BE2C (cell line): Measurements from ENCODE around the gene PA2G4.
A peak's percentile ranks its signal among the peaks of the same experiment; 100 is the strongest.
"Not testable (repeated sequence)": the region's sequence is repeated elsewhere in the genome, so short reads cannot be mapped to it uniquely, and the experiment has no call there.

Source experiments
- DNase-seq: peaks from one replicate; pipeline ENCODE4 v3.0.0-alpha.2; 2020
- H3K27me3 ChIP-seq: fragments of 250-450 bp; sonication (Bioruptor Pico); 2 replicates; pipeline ENCODE4 v1.5.1; 2020; ENCODE audit warnings: mild to moderate bottlenecking
- H3K36me3 ChIP-seq: fragments of 250-450 bp; sonication (Bioruptor Pico); 2 replicates; pipeline ENCODE4 v1.5.1; 2020; ENCODE audit warnings: mild to moderate bottlenecking
- H3K4me1 ChIP-seq: fragments of 250-450 bp; sonication (Bioruptor Pico); 2 replicates; pipeline ENCODE4 v1.5.1; 2020
- H3K4me3 ChIP-seq: 2 replicates; pipeline ENCODE4 v1.5.1; 2011; ENCODE audit warnings: low read depth, low read length
- H3K9me3 ChIP-seq: fragments of 250-450 bp; sonication (Bioruptor Pico); 2 replicates; pipeline ENCODE4 v1.5.1; 2020
- CTCF ChIP-seq: IDR thresholded peaks from 2 replicates; pipeline ENCODE4 v1.5.1; 2012; ENCODE audit warnings: mild to moderate bottlenecking, low read depth, low read length

Gene PA2G4

GRCh38 chr12:56114084-56114483, 9.7 kb downstream of the PA2G4 start:
- DNase-seq: no peak
- no peaks in the 10 kb centered on the region for H3K27me3 ChIP-seq
- peaks cover 8% of the 10 kb centered on the region for H3K4me1 ChIP-seq
- peaks cover 44% of the 10 kb centered on the region for H3K36me3 ChIP-seq
- H3K9me3 ChIP-seq: no peaks in the 10 kb centered on the region
- no peak for TF ChIP-seq CTCF
- no peak overlapping the region for H3K4me3 ChIP-seq

- no peak for DNase-seq
- peaks cover 11% of the 10 kb centered on the region for H3K4me1 ChIP-seq
Observed at GRCh38 chr12:56115329-56115728, 11.0 kb downstream of the PA2G4 start.

GRCh38 chr12:56116267-56117081, 12.1 kb downstream of the PA2G4 start, which contains the start of gene RPL41:
Gene RPL41, plus strand, starts transcription at chr12:56116633.
- Histone ChIP-seq H3K4me3 (peak within 1 kb of the TSS; percentile 96), H3K9me3 (no peaks in the 10 kb centered on the region), H3K36me3 (peaks cover 21% of the 10 kb centered on the region), H3K4me1 (peaks cover 11% of the 10 kb centered on the region), H3K27me3 (no peaks in the 10 kb centered on the region)
- no peak for TF ChIP-seq CTCF
- DNase-seq: peak; percentile 93

More at GRCh38 chr12:56115329-56115728, 11.0 kb downstream of the PA2G4 start:
- H3K4me3 ChIP-seq: peak overlapping the region; percentile 96
- no peak for TF ChIP-seq CTCF
- peaks cover 31% of the 10 kb centered on the region for H3K36me3 ChIP-seq
- no peaks in the 10 kb centered on the region for H3K9me3 ChIP-seq
- no peaks in the 10 kb centered on the region for H3K27me3 ChIP-seq

GRCh38 chr12:56117082-56117706, 12.8 kb downstream of the PA2G4 start:
- peaks cover 11% of the 10 kb centered on the region for H3K4me1 ChIP-seq
- H3K4me3 ChIP-seq: peak overlapping the region; percentile 96
- H3K9me3 ChIP-seq, H3K27me3 ChIP-seq, DNase-seq: not testable (repeated sequence)
- peaks cover 15% of the 10 kb centered on the region for H3K36me3 ChIP-seq

- peaks cover 8% of the 10 kb centered on the region for H3K36me3 ChIP-seq
- H3K4me1 ChIP-seq: peaks cover 11% of the 10 kb centered on the region
- no peaks in the 10 kb centered on the region for H3K9me3 ChIP-seq
- peak within 1 kb of the TSS; percentile 96 for H3K4me3 ChIP-seq
- peak; percentile 47 for TF ChIP-seq CTCF
- peak; percentile 99 for DNase-seq
- no peaks in the 10 kb centered on the region for H3K27me3 ChIP-seq
Observed at GRCh38 chr12:56117778-56118687, 13.7 kb downstream of the PA2G4 start, which contains the start of gene ZC3H10. Gene ZC3H10, plus strand, starts transcription at chr12:56118266. Its CDS starts 2,297 bp downstream, at chr12:56120563.

- no peaks in the 10 kb centered on the region for H3K27me3 ChIP-seq
- H3K4me1 ChIP-seq: peaks cover 8% of the 10 kb centered on the region
- peak overlapping the region; percentile 96 for H3K4me3 ChIP-seq
- no peak for DNase-seq
- H3K9me3 ChIP-seq: no peaks in the 10 kb centered on the region
- TF ChIP-seq CTCF: no peak
- peaks cover 8% of the 10 kb centered on the region for H3K36me3 ChIP-seq
Observed at GRCh38 chr12:56118688-56119357, 14.5 kb downstream of the PA2G4 start.
